Loucy (cell line): ENCODE results near the gene TSEN2.

Experiments used
- H2AFZ ChIP-seq: fragments of 200-600 bp; sonication (generic); 2 replicates; pipeline ENCODE4 v1.6.0; 2016; ENCODE audit warnings: antibody characterized with exemption, mild to moderate bottlenecking, low read length, moderate library complexity
- H3F3A ChIP-seq: fragments of 200-600 bp; 2 replicates; pipeline ENCODE4 v1.6.0; 2016; ENCODE audit warnings: antibody characterized with exemption, low read depth, mild to moderate bottlenecking
- H3K27me3 ChIP-seq: fragments of 200-600 bp; sonication (generic); 2 replicates; pipeline ENCODE4 v1.6.1; 2014; ENCODE audit warnings: low read length, mild to moderate bottlenecking; ENCODE audit not compliant: insufficient read depth, poor library complexity, severe bottlenecking
- H3K36me3 ChIP-seq: fragments of 200-600 bp; sonication (generic); 2 replicates; pipeline ENCODE4 v1.6.1; 2016; ENCODE audit warnings: low read length; ENCODE audit not compliant: insufficient read depth
- H3K4me1 ChIP-seq: fragments of 200-600 bp; sonication (generic); 2 replicates; pipeline ENCODE4 v1.5.1; 2014; ENCODE audit warnings: low read length, mild to moderate bottlenecking; ENCODE audit not compliant: insufficient read depth, poor library complexity, severe bottlenecking
- H3K4me2 ChIP-seq: fragments of 200-600 bp; sonication (generic); 2 replicates; pipeline ENCODE4 v1.6.0; 2014; ENCODE audit warnings: antibody characterized with exemption, low read length, low read depth, mild to moderate bottlenecking; ENCODE audit not compliant: poor library complexity, severe bottlenecking
- H3K4me3 ChIP-seq: fragments of 200-600 bp; sonication (generic); 2 replicates; pipeline ENCODE4 v1.5.1; 2014; ENCODE audit warnings: low read length, mild to moderate bottlenecking, mixed read lengths; ENCODE audit not compliant: poor library complexity, severe bottlenecking
- H3K79me2 ChIP-seq: fragments of 200-600 bp; sonication (generic); 2 replicates; pipeline ENCODE4 v1.6.1; 2014; ENCODE audit warnings: low read length; ENCODE audit not compliant: insufficient read depth
- H3K9ac ChIP-seq: fragments of 200-600 bp; sonication (generic); 2 replicates; pipeline ENCODE4 v1.6.0; 2014; ENCODE audit warnings: mild to moderate bottlenecking, low read depth, low read length, moderate library complexity; ENCODE audit not compliant: poor library complexity, severe bottlenecking
- H3K9me2 ChIP-seq: fragments of 200-600 bp; sonication (generic); replicated peaks from 2 replicates; pipeline ENCODE4 v1.6.1; 2016; ENCODE audit warnings: low read depth, low read length, mixed read lengths
- H3K9me3 ChIP-seq: fragments of 200-600 bp; sonication (generic); 2 replicates; pipeline ENCODE4 v1.6.1; 2014; ENCODE audit warnings: mild to moderate bottlenecking, antibody characterized with exemption, low read length, low read depth; ENCODE audit not compliant: insufficient read depth
- H4K20me1 ChIP-seq: fragments of 200-600 bp; sonication (generic); 2 replicates; pipeline ENCODE4 v1.6.0; 2014; ENCODE audit warnings: antibody characterized with exemption, low read length, mild to moderate bottlenecking; ENCODE audit not compliant: insufficient read depth, poor library complexity, severe bottlenecking
- EZH2phosphoT487 ChIP-seq: fragments of 200-600 bp; IDR thresholded peaks from 2 replicates; pipeline ENCODE4 v1.6.1; 2018; ENCODE audit warnings: antibody characterized with exemption, mild to moderate bottlenecking, moderate library complexity, borderline replicate concordance
- TF ChIP-seq, protein P1 (sequence below): fragments of 200-600 bp; sonication (generic); conservative IDR thresholded peaks from 2 replicates; pipeline ENCODE4 v1.5.1; 2014; ENCODE audit warnings: mild to moderate bottlenecking, antibody characterized with exemption, low read length

The TSEN2 gene

DNA sequence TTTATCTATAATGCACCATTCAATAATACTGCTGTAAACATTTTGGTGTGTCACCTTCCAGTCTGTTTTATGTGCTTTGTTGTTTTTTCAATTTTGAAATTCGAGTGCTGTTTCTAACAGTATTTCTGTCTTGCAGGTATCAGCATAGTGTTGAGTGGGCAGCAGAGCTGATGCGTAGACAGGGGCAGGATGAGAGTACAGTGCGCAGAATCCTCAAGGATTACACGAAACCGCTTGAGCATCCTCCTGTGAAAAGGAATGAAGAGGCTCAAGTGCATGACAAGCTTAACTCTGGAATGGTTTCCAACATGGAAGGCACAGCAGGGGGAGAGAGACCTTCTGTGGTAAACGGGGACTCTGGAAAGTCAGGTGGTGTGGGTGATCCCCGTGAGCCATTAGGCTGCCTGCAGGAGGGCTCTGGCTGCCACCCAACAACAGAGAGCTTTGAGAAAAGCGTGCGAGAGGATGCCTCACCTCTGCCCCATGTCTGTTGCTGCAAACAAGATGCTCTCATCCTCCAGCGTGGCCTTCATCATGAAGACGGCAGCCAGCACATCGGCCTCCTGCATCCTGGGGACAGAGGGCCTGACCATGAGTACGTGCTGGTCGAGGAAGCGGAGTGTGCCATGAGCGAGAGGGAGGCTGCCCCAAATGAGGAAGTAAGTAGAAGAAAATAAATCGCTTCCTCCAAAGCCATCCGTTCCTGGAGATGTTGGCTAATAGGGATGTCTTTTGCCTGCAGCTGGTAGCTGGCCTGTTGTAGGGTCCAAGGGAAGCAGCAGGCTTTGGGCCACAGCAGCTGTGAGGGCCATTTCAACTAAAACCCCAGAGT lies 19.1 kb downstream of the TSEN2 start:
- H3K36me3 ChIP-seq, result peaks cover 12% of the 10 kb centered on the region; the same call in 1 of the 2 replicates
- H3K27me3 ChIP-seq, result no peaks in the 10 kb centered on the region
- H3F3A ChIP-seq, result no peaks in the 10 kb centered on the region
- no peaks in the 10 kb centered on the region for H3K79me2 ChIP-seq
- TF ChIP-seq, protein P1, sequence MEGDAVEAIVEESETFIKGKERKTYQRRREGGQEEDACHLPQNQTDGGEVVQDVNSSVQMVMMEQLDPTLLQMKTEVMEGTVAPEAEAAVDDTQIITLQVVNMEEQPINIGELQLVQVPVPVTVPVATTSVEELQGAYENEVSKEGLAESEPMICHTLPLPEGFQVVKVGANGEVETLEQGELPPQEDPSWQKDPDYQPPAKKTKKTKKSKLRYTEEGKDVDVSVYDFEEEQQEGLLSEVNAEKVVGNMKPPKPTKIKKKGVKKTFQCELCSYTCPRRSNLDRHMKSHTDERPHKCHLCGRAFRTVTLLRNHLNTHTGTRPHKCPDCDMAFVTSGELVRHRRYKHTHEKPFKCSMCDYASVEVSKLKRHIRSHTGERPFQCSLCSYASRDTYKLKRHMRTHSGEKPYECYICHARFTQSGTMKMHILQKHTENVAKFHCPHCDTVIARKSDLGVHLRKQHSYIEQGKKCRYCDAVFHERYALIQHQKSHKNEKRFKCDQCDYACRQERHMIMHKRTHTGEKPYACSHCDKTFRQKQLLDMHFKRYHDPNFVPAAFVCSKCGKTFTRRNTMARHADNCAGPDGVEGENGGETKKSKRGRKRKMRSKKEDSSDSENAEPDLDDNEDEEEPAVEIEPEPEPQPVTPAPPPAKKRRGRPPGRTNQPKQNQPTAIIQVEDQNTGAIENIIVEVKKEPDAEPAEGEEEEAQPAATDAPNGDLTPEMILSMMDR, result no peak
- no peak for TF ChIP-seq EZH2phosphoT487
- no peaks in the 10 kb centered on the region for H3K9me2 ChIP-seq
- no peak overlapping the region for H3K4me2 ChIP-seq
- no peak overlapping the region for H2AFZ ChIP-seq
- no peaks in the 10 kb centered on the region for H3K4me1 ChIP-seq
- H3K9me3 ChIP-seq, result no peaks in the 10 kb centered on the region
- H3K9ac ChIP-seq, result no peak overlapping the region
- no peak overlapping the region for H3K4me3 ChIP-seq
- H4K20me1 ChIP-seq, result no peaks in the 10 kb centered on the region

DNA sequence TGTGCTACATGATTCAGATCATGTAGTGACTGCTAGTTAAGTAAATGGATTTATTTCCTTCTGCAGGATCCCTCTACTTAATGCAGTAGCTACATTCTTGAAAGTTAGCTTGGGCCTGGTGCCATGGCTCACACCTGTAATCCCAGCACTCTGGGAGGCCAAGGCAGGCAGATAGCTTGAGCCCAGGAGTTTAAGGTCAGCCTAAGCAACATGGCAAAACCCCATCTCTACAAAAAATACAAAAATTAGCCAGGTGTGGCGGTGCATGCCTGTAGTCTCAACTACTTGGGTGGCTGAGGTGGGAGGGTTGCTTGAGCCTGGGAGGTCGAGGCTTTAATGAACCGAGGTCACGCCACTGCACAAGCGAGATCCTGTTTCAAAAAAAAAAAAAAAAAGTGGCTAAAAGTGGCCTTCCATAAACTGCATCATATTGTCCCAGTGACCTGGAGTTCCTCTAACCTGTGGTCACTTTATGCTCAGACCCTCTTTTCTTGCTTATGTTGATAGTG lies 22.0 kb downstream of the TSEN2 start:
- Histone ChIP-seq H3K4me3 (no peak overlapping the region), H3K4me2 (no peak overlapping the region), H3K9me2 (no peaks in the 10 kb centered on the region), H3F3A (no peaks in the 10 kb centered on the region), H2AFZ (no peak overlapping the region), H3K27me3 (no peaks in the 10 kb centered on the region), H3K9me3 (no peaks in the 10 kb centered on the region), H3K4me1 (no peaks in the 10 kb centered on the region), H3K9ac (no peak overlapping the region), H4K20me1 (no peaks in the 10 kb centered on the region), H3K79me2 (no peaks in the 10 kb centered on the region), H3K36me3 (peaks cover 12% of the 10 kb centered on the region; the same call in 1 of the 2 replicates)
- no peak for TF ChIP-seq EZH2phosphoT487
- TF ChIP-seq, protein P1, result no peak

DNA sequence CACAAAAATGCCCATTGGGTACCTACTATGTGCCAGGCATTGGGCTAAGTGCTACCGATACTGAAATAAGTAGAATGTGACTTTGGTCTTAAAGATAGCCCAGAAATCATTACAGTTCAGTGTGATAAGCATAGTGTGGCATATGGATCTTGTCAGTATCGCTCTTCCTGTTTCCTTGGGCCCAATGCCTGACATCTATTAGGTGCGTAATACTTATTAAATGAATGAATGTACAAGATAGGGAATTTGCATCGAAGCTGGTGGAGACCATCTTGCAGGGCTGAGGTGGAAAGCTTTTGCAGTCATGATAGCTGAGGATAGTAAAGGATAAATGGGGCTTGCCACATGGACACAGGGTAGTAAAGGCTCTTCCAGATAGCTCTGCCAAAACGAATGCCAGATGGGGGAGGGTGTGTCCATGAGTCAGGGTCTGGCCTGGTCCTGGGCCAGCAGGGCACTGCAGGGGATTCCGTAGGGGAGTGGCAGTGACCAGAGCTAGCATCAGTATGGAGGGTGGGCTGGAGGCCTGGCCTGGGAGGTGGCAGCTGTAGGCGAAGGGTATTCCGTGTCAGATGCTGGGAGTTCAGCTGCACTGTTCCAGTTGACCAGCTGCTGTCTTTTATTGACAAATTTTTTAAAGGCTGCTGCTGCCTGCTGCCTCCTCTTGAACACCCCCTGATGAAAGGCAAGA lies 23.5 kb downstream of the TSEN2 start:
- H3K4me3 ChIP-seq, result no peak overlapping the region
- no peaks in the 10 kb centered on the region for H3K9me3 ChIP-seq
- no peaks in the 10 kb centered on the region for H3K27me3 ChIP-seq
- no peaks in the 10 kb centered on the region for H3K9me2 ChIP-seq
- H3K4me1 ChIP-seq, result no peaks in the 10 kb centered on the region
- no peaks in the 10 kb centered on the region for H3F3A ChIP-seq
- TF ChIP-seq, protein P1, result no peak
- TF ChIP-seq EZH2phosphoT487, result no peak
- H3K79me2 ChIP-seq, result no peaks in the 10 kb centered on the region
- no peak overlapping the region for H3K4me2 ChIP-seq
- no peak overlapping the region for H3K9ac ChIP-seq
- peaks cover 12% of the 10 kb centered on the region; the same call in 1 of the 2 replicates for H3K36me3 ChIP-seq
- no peaks in the 10 kb centered on the region for H4K20me1 ChIP-seq
- no peak overlapping the region for H2AFZ ChIP-seq
